GM19455 (cell line): ENCODE data around the gene CHRNA4.

ENCODE experiments used
- ATAC-seq: cut with Tn5 transposase; IDR thresholded peaks from one replicate; pipeline ENCODE4 v1.9.1; 2021; ENCODE audit not compliant: unreplicated experiment

The CHRNA4 gene

GRCh38 chr20:63377951-63378381, 16.8 kb upstream of the CHRNA4 start:
- ATAC-seq: no peak

GRCh38 chr20:63377256-63377941, 16.2 kb upstream of the CHRNA4 start:
- ATAC-seq: no peak

- no peak for ATAC-seq
Measured at GRCh38 chr20:63376283-63377250, 15.4 kb upstream of the CHRNA4 start.

- no peak for ATAC-seq
Measured at GRCh38 chr20:63375438-63375837, 14.3 kb upstream of the CHRNA4 start.

GRCh38 chr20:63374504-63374903, 13.4 kb upstream of the CHRNA4 start:
- ATAC-seq: no peak

GRCh38 chr20:63373996-63374395, 12.8 kb upstream of the CHRNA4 start:
- ATAC-seq: no peak

GRCh38 chr20:63372971-63373885, 12.1 kb upstream of the CHRNA4 start:
- ATAC-seq: no peak

- no peak for ATAC-seq
Measured at GRCh38 chr20:63371291-63371865, 10.2 kb upstream of the CHRNA4 start.

GRCh38 chr20:63370618-63371187, 9.6 kb upstream of the CHRNA4 start:
- no peak for ATAC-seq

GRCh38 chr20:63369724-63370617, 8.8 kb upstream of the CHRNA4 start:
- ATAC-seq: no peak

- ATAC-seq: no peak
Measured at GRCh38 chr20:63369024-63369530, 7.9 kb upstream of the CHRNA4 start.

GRCh38 chr20:63368151-63368550, 7.0 kb upstream of the CHRNA4 start:
- ATAC-seq: no peak

GRCh38 chr20:63367446-63368055, 6.4 kb upstream of the CHRNA4 start:
- ATAC-seq: no peak

GRCh38 chr20:63366390-63367365, 5.5 kb upstream of the CHRNA4 start:
- no peak for ATAC-seq

- no peak for ATAC-seq
Measured at GRCh38 chr20:63365601-63366389, 4.6 kb upstream of the CHRNA4 start.

- ATAC-seq: no peak
Measured at GRCh38 chr20:63364801-63365585, 3.8 kb upstream of the CHRNA4 start.
